Adrenal gland (tissue), 12 donors: Measurements from ENCODE around the gene RUFY2. TPM values are rescaled to one million over a fixed set of nuclear protein-coding genes. Genes with fewer than 3 reads are reported as not detected.

Source experiments
- DNase-seq, 7 donors: peaks; one replicate each; pipeline ENCODE4 v3.0.0-alpha.2; 2019 to 2020
- H3K27ac ChIP-seq, 5 donors: fragments of 200-600 bp; sonication (generic) in 4 of 5; 1 replicate in 3 of 5; 2 replicates in 2 of 5; pipeline versions ENCODE4 v1.5.1 to v1.8.0; 2016 to 2020; ENCODE audit warnings: mild to moderate bottlenecking in 1 of 5
- H3K27me3 ChIP-seq: fragments of 200-600 bp; 2 replicates; pipeline ENCODE4 v1.8.0; 2021
- H3K36me3 ChIP-seq, 2 donors: fragments of 200-600 bp; replicated peaks in 1 of 2; 1 replicate in 1 of 2; 2 replicates in 1 of 2; pipeline versions ENCODE4 v1.5.1 to v1.8.0; 2018 to 2022
- H3K4me1 ChIP-seq, 2 donors: fragments of 200-600 bp; replicated peaks in 1 of 2; 1 replicate in 1 of 2; 2 replicates in 1 of 2; pipeline versions ENCODE4 v1.5.1 to v1.8.0; 2018 to 2021
- H3K4me3 ChIP-seq, 4 donors: fragments of 200-600 bp; sonication (generic) in 3 of 4; one replicate each; pipeline ENCODE4 v1.5.1; 2016 to 2018
- H3K9me3 ChIP-seq, 3 donors: fragments of 200-600 bp; sonication (generic) in 1 of 3; replicated peaks in 1 of 3; 1 replicate in 2 of 3; 2 replicates in 1 of 3; pipeline versions ENCODE4 v1.5.1 to v1.8.0; 2016 to 2021
- CTCF ChIP-seq, 6 experiments: fragments of 450-650 bp in 4 of 6; fragments of 200-600 bp in 2 of 6; sonication (generic) in 1 of 6; IDR thresholded peaks; 1 replicate in 5 of 6; 2 replicates in 1 of 6; pipeline versions ENCODE4 v1.5.1 to v1.8.0; 2016 to 2021; ENCODE audit warnings: antibody characterized with exemption in 6 of 6, mild to moderate bottlenecking in 2 of 6, moderate library complexity in 1 of 6
- POLR2A ChIP-seq, 2 donors: fragments of 450-650 bp; IDR thresholded peaks; one replicate each; pipeline ENCODE4 v1.6.1; 2017; ENCODE audit warnings: antibody characterized with exemption in 2 of 2, mild to moderate bottlenecking in 2 of 2, moderate library complexity in 1 of 2
- WGBS, 4 donors: extraction: QIAGEN DNeasy Blood & Tissue Kit in 2 of 4; methylation state at CpG; one replicate each; pipeline versions ENCODE4 v1.1.5 to v1.1.7; 2013 to 2017; 5-methylcytosine and 5-hydroxymethylcytosine counted together
- intact Hi-C, 2 donors: fragments of 100-400 bp; cut with DNase I; formaldehyde crosslinking; loops; one replicate each; pipeline versions ENCODE4 v1.14.1 to v1.15.0; 2022 to 2023
- polyA plus RNA-seq, 3 donors: library from polyadenylated mRNA; stranded (reverse); fragments of 200-250 nt in 2 of 3; fragments of 350-450 nt in 1 of 3; fragmentation: Illumina TruSeq in 1 of 3; extraction: RNeasy Lipid Tissue Mini Kit (QIAGEN cat#74804) in 1 of 3; gene quantifications; one replicate each; pipeline ENCODE4 v1.2.3, GENCODE V29; 2013 to 2014
- total RNA-seq, 9 donors: library from RNA; depleted of rRNA in 4 of 9; stranded (reverse); fragments of >200 nt in 4 of 9; fragments of 120-200 nt in 1 of 9; fragmentation: NEBNext Ultra II Directional in 1 of 9; extraction: Animal tissue kit (Norgen Biotek cat#: 25700) in 1 of 9; gene quantifications; one replicate each; pipeline versions ENCODE4 v1.1.0 to v1.2.4, GENCODE V29; 2013 to 2023
- donor health status: healthy with polysubstance abuse.
- donor health status: Bipolar disorder and iron deficiency.
- donor health status: DM: yes; HTN: yes; CAD: no.
- donor health status: DM: no; HTN: no; CAD: no.
- donor health status: DM: no; HTN: no; CAD: no.
- donor health status: DM: yes; HTN: yes; CAD: no.

Gene RUFY2
- total and polyA plus RNA-seq, 12 donors = 6.5 to 26.0 (median 15.5) TPM

- H3K4me1 ChIP-seq = peaks cover 42 to 57% of the 10 kb centered on the region in 2 donors
- H3K36me3 ChIP-seq = no peaks in the 10 kb centered on the region
- H3K9me3 ChIP-seq = no peaks in the 10 kb centered on the region
- H3K27me3 ChIP-seq = no peaks in the 10 kb centered on the region
- peak within 1 kb of the TSS; percentile 76 to 98 (median 84) for H3K4me3 ChIP-seq
- peak; percentile 97 to 99 (median 99) for DNase-seq
- peak within 1 kb of the TSS; percentile 98 to 100 (median 99) for H3K27ac ChIP-seq
- TF ChIP-seq CTCF (IDR thresholded peaks at IDR 0.05) (peak in 4 of 6 experiments; percentile 8 to 52 (median 32)), POLR2A (IDR thresholded peaks at IDR 0.05) (peak; percentile 98 to 100)
- WGBS, 4 donors = 0 to 1% (median 1%) methylated on average over 26 to 73 of the region's 73 CpGs
- intact Hi-C loops = no loop called here
Observed at GRCh38 chr10:68331455-68332258, 75.4 kb downstream of the RUFY2 start, which contains the start of gene HNRNPH3. Gene HNRNPH3, plus strand, starts transcription at chr10:68332064. Its CDS starts 5,158 bp downstream, at chr10:68337222.

GRCh38 chr10:68330852-68331454 lies 76.1 kb downstream of the RUFY2 start:
- TF ChIP-seq POLR2A (IDR thresholded peaks at IDR 0.05) (no peak), CTCF (IDR thresholded peaks at IDR 0.05) (no peak)
- Histone ChIP-seq H3K4me1 (peaks cover 34 to 50% of the 10 kb centered on the region in 2 donors), H3K36me3 (no peaks in the 10 kb centered on the region), H3K27ac (peak overlapping the region; percentile 97 to 100 (median 99)), H3K4me3 (peak overlapping the region; percentile 44 to 98 (median 68)), H3K27me3 (no peaks in the 10 kb centered on the region), H3K9me3 (no peaks in the 10 kb centered on the region)
- intact Hi-C loops = no loop called here
- peak; percentile 43 to 79 (median 64) for DNase-seq
- 13 to 25% (median 16%) methylated on average over 25 to 29 of the region's 29 CpGs for WGBS, 4 donors

- intact Hi-C loops = no loop called here
- Histone ChIP-seq H3K27ac (peak overlapping the region in 4 of 5 donors; percentile 87 to 93 (median 90)), H3K36me3 (no peaks in the 10 kb centered on the region), H3K9me3 (no peaks in the 10 kb centered on the region), H3K4me1 (peaks cover 28 to 35% of the 10 kb centered on the region in 2 donors), H3K27me3 (no peaks in the 10 kb centered on the region), H3K4me3 (no peak overlapping the region)
- TF ChIP-seq CTCF (IDR thresholded peaks at IDR 0.05) (no peak), POLR2A (IDR thresholded peaks at IDR 0.05) (no peak)
- WGBS, 4 donors = 87 to 95% (median 93%) methylated on average over 1 of the region's 1 CpG
- DNase-seq = no peak
Observed at GRCh38 chr10:68329506-68329861, 77.6 kb downstream of the RUFY2 start.
